WTC11 (cell line): Measurements from ENCODE around the gene AJAP1. TPM values are rescaled to one million over a fixed set of nuclear protein-coding genes. Genes with fewer than 3 reads are reported as not detected.

Source experiments
- ATAC-seq: fragments of 200-7000 bp; cut with Tn5 transposase; 2 replicates; pipeline ENCODE4 v1.10.0; 2021; ENCODE audit warnings: mild to moderate bottlenecking, moderate library complexity
- CTCF ChIA-PET: fragments of 300-600 bp; sonication (Branson Sonifier 250); formaldehyde crosslinking; loops from one replicate; lab custom pipeline; 2021; ENCODE audit warnings: antibody characterized with exemption; lab: Charles Lee
- POLR2A ChIA-PET: fragments of 350-600 bp; sonication (Branson Sonifier 250); formaldehyde crosslinking; loops from one replicate; lab custom pipeline; 2021; ENCODE audit warnings: antibody characterized with exemption; lab: Charles Lee
- DNase-seq: peaks from one replicate; pipeline ENCODE4 v3.0.0; 2021; ENCODE audit warnings: low spot score
- H3K27ac Mint-ChIP-seq: 2 replicates; pipeline ENCODE4 v1.8.0; 2021; ENCODE audit warnings: mixed read lengths
- H3K27me3 Mint-ChIP-seq: 2 replicates; pipeline ENCODE4 v1.8.0; 2021; ENCODE audit warnings: low read depth, mild to moderate bottlenecking, moderate library complexity, mixed read lengths
- H3K36me3 Mint-ChIP-seq: 2 replicates; pipeline ENCODE4 v1.8.0; 2021; ENCODE audit warnings: mixed read lengths
- H3K4me1 Mint-ChIP-seq: 2 replicates; pipeline ENCODE4 v1.8.0; 2022; ENCODE audit warnings: mixed read lengths
- H3K4me3 Mint-ChIP-seq: 2 replicates; pipeline ENCODE4 v1.8.0; 2021; ENCODE audit warnings: mild to moderate bottlenecking, moderate library complexity, mixed read lengths
- H3K9me3 Mint-ChIP-seq: 2 replicates; pipeline ENCODE4 v1.8.0; 2021; ENCODE audit warnings: mixed read lengths
- AFF4 ChIP-seq: sonication (generic); formaldehyde crosslinking; IDR thresholded peaks from 2 replicates; pipeline ENCODE4 v1.8.1; 2023; ENCODE audit warnings: mild to moderate bottlenecking, missing genetic modification reagents, borderline replicate concordance
- AR ChIP-seq: fragments of 250-450 bp; sonication (Bioruptor Pico); IDR thresholded peaks from 2 replicates; pipeline ENCODE4 v1.9.0; 2021; ENCODE audit warnings: mild to moderate bottlenecking
- FOXP4 ChIP-seq: sonication (generic); formaldehyde crosslinking; IDR thresholded peaks from 2 replicates; pipeline ENCODE4 v1.8.0; 2022; ENCODE audit warnings: mild to moderate bottlenecking, missing genetic modification reagents
- GTF2I ChIP-seq: fragments of 250-450 bp; sonication (Bioruptor Pico); conservative IDR thresholded peaks from 2 replicates; pipeline ENCODE4 v1.4.0; 2021; ENCODE audit warnings: mild to moderate bottlenecking
- IRF2 ChIP-seq: sonication (generic); formaldehyde crosslinking; IDR thresholded peaks from 2 replicates; pipeline ENCODE4 v1.8.0; 2022; ENCODE audit warnings: low read depth, missing genetic modification reagents, borderline replicate concordance
- NFATC4 ChIP-seq: fragments of 250-450 bp; sonication (Bioruptor Pico); IDR thresholded peaks from 2 replicates; pipeline ENCODE4 v1.9.0; 2021; ENCODE audit warnings: mild to moderate bottlenecking
- PRRX2 ChIP-seq: fragments of 250-450 bp; sonication (Bioruptor Pico); IDR thresholded peaks from 2 replicates; pipeline ENCODE4 v1.8.0; 2021; ENCODE audit warnings: mild to moderate bottlenecking
- STAT6 ChIP-seq: sonication (generic); formaldehyde crosslinking; conservative IDR thresholded peaks from 2 replicates; pipeline ENCODE4 v1.8.1; 2023; ENCODE audit warnings: mild to moderate bottlenecking, low read depth, missing genetic modification reagents, moderate library complexity
- TEAD4 ChIP-seq: sonication (generic); formaldehyde crosslinking; IDR thresholded peaks from 2 replicates; pipeline ENCODE4 v1.8.0; 2022; ENCODE audit warnings: mild to moderate bottlenecking, missing genetic modification reagents
- ZNF121 ChIP-seq: sonication (generic); formaldehyde crosslinking; IDR thresholded peaks from 2 replicates; pipeline ENCODE4 v1.8.0; 2023; ENCODE audit warnings: missing genetic modification reagents
- ZNF219 ChIP-seq: sonication (generic); formaldehyde crosslinking; IDR thresholded peaks from 2 replicates; pipeline ENCODE4 v1.8.0; 2023; ENCODE audit warnings: missing genetic modification reagents, mild to moderate bottlenecking, borderline replicate concordance
- ZNF281 ChIP-seq: sonication (generic); formaldehyde crosslinking; IDR thresholded peaks from 2 replicates; pipeline ENCODE4 v1.8.0; 2023; ENCODE audit warnings: mild to moderate bottlenecking, missing genetic modification reagents
- ZNF396 ChIP-seq: fragments of 250-450 bp; sonication (Bioruptor Pico); IDR thresholded peaks from 2 replicates; pipeline ENCODE4 v1.8.0; 2021; ENCODE audit warnings: mild to moderate bottlenecking, moderate library complexity, borderline replicate concordance
- ZNF671 ChIP-seq: fragments of 250-450 bp; sonication (Bioruptor Pico); IDR thresholded peaks from 2 replicates; pipeline ENCODE4 v1.8.0; 2021; ENCODE audit warnings: mild to moderate bottlenecking
- ZSCAN18 ChIP-seq: fragments of 250-450 bp; sonication (Bioruptor Pico); IDR thresholded peaks from 2 replicates; pipeline ENCODE4 v2.1.2; 2022; ENCODE audit warnings: mild to moderate bottlenecking, moderate library complexity
- total RNA-seq: library from RNA; stranded (reverse); gene quantifications from 3 replicates; pipeline ENCODE4 v1.2.3, GENCODE V29; 2021

The AJAP1 gene
- total RNA-seq, 1 experiment from 2014 or later = 2.1 TPM

GRCh38 chr1:4730078-4730477 is 75.7 kb downstream of the AJAP1 start:
- H3K36me3 Mint-ChIP-seq = peaks cover 73% of the 10 kb centered on the region
- DNase-seq (no peak), ATAC-seq (no peak)
- ChIA-PET POLR2A (no interaction called here), CTCF (no interaction called here)
- no peaks in the 10 kb centered on the region; the same call in 1 of the 2 replicates for H3K27me3 Mint-ChIP-seq
- H3K9me3 Mint-ChIP-seq = peaks cover 46% of the 10 kb centered on the region
- TF ChIP-seq PRRX2 (CRISPR knock-in tag) (no peak), ZNF281 (CRISPR knock-in tag) (no peak), AR (CRISPR knock-in tag) (no peak), ZNF671 (CRISPR knock-in tag) (no peak), IRF2 (CRISPR knock-in tag) (no peak), NFATC4 (no peak), ZSCAN18 (CRISPR knock-in tag) (no peak), ZNF396 (CRISPR knock-in tag) (no peak), TEAD4 (CRISPR knock-in tag) (no peak), AFF4 (CRISPR knock-in tag) (no peak), FOXP4 (CRISPR knock-in tag) (no peak), GTF2I (CRISPR knock-in tag) (no peak), STAT6 (CRISPR knock-in tag) (no peak), ZNF121 (CRISPR knock-in tag) (no peak), ZNF219 (no peak)
- H3K27ac Mint-ChIP-seq = no peak overlapping the region
- H3K4me3 Mint-ChIP-seq = no peak overlapping the region
- no peaks in the 10 kb centered on the region for H3K4me1 Mint-ChIP-seq
